Kidney (tissue), 14 donors: ENCODE results near the gene URB2. TPM values are rescaled to one million over a fixed set of nuclear protein-coding genes. Genes with fewer than 3 reads are reported as not detected.
A peak's percentile ranks its signal among the peaks of the same experiment; 100 is the strongest.

Experiments
- DNase-seq, 5 donors: peaks; one replicate each; pipeline ENCODE4 v3.0.0-alpha.2; 2013 to 2020
- FAIRE-seq: peaks from 2 replicates; lab custom pipeline; 2012; peaks lifted over from hg19 to GRCh38; lab: Jason Lieb, UNC
- H3K27ac ChIP-seq, 2 donors: one replicate each; pipeline ENCODE4 v1.7.0; 2013; ENCODE audit warnings: low read depth in 2 of 2, low read length in 2 of 2, inconsistent platforms in 1 of 2
- H3K27me3 ChIP-seq: one replicate; pipeline ENCODE4 v1.7.1; 2013; ENCODE audit warnings: low read length, inconsistent platforms; ENCODE audit not compliant: control insufficient read depth, insufficient read depth
- H3K36me3 ChIP-seq, 3 donors: one replicate each; pipeline versions ENCODE4 v1.7.0 to v1.7.1; 2013; ENCODE audit warnings: low read length in 3 of 3, control low read depth in 1 of 3, inconsistent platforms in 1 of 3; ENCODE audit not compliant: insufficient read depth in 3 of 3, control insufficient read depth in 2 of 3
- H3K4me1 ChIP-seq, 3 donors: one replicate each; pipeline versions ENCODE4 v1.7.0 to v1.7.1; 2013; ENCODE audit warnings: low read length in 3 of 3, inconsistent platforms in 1 of 3, low read depth in 1 of 3; ENCODE audit not compliant: control insufficient read depth in 2 of 3, insufficient read depth in 2 of 3
- H3K4me3 ChIP-seq, 3 donors: one replicate each; pipeline versions ENCODE4 v1.7.0 to v1.8.1; 2013; ENCODE audit warnings: low read length in 3 of 3, control low read depth in 1 of 3, inconsistent platforms in 1 of 3
- H3K9ac ChIP-seq, 3 donors: one replicate each; pipeline versions ENCODE4 v1.7.0 to v1.7.1; 2013; ENCODE audit warnings: low read length in 3 of 3, control low read depth in 1 of 3, inconsistent platforms in 1 of 3
- H3K9me3 ChIP-seq, 3 donors: one replicate each; pipeline versions ENCODE4 v1.7.0 to v1.7.1; 2013; ENCODE audit warnings: low read length in 3 of 3, control low read depth in 1 of 3, inconsistent platforms in 1 of 3; ENCODE audit not compliant: control insufficient read depth in 2 of 3, insufficient read depth in 1 of 3
- CTCF ChIP-seq: IDR thresholded peaks from 3 replicates; pipeline ENCODE4 v1.5.1; 2012; ENCODE audit warnings: mild to moderate bottlenecking, moderate library complexity, borderline replicate concordance; ENCODE audit not compliant: insufficient read depth; ENCODE audit errors: extremely low read depth
- intact Hi-C: fragments of 100-400 bp; cut with DNase I; formaldehyde crosslinking; loops from one replicate; pipeline ENCODE4 v1.11.1; 2022
- polyA plus RNA-seq: library from polyadenylated mRNA; stranded (reverse); fragments of 350-450 nt; fragmentation: Illumina TruSeq; extraction: RNeasy Lipid Tissue Mini Kit (QIAGEN cat#74804); gene quantifications from one replicate; pipeline ENCODE4 v1.2.3, GENCODE V29; 2014; ENCODE audit warnings: low read depth, low replicate concordance; ENCODE audit not compliant: insufficient read depth
- total RNA-seq: library from RNA; stranded (reverse); fragmentation: NEBNext Ultra II Directional; extraction: Animal tissue kit (Norgen Biotek cat#: 25700); gene quantifications from one replicate; pipeline ENCODE4 v1.2.1, GENCODE V29; 2021
- donor health status: control.
- donor health status: control.
- donor health status: control.
- donor health status: control.
- donor health status: control.
- donor health status: DM: yes; HTN: yes; CAD: no.
- donor health status: Normal renal cell carcinoma (clear cell type).

URB2 gene
- total and polyA plus RNA-seq, 2 donors from 2014 or later = 1.4 to 8.3 TPM

- FAIRE-seq (no peak), DNase-seq (peak; percentile 82 to 91 (median 86))
- Histone ChIP-seq H3K4me1 (no peaks in the 10 kb centered on the region), H3K4me3 (no peak overlapping the region), H3K9ac (no peak overlapping the region), H3K36me3 (no peaks in the 10 kb centered on the region), H3K9me3 (no peaks in the 10 kb centered on the region), H3K27ac (no peak overlapping the region), H3K27me3 (no peaks in the 10 kb centered on the region)
- intact Hi-C loops = no loop called here
- no peak for TF ChIP-seq CTCF
These were observed 68.1 kb downstream of the URB2 start for GRCh38 chr1:229694053-229694693.

DNA sequence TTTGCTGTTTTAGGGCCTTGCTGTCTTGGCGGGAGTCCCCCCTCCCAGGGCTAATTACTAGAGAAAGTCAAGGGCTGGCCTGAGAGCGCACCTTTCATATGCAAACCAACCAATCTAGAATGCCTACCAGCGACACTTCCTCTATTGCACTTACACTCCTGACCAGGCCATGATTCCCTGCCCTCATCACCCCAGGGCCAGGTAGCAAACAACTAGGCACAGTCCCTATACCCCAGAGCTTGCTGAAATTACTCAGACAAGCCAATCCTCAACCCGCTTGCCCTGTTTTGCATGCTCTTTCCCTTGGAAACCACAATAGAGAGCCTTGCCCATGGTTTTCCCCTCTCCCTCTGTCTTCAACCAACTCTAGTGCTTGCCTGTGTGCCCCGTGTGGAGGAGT, 70.3 kb downstream of the URB2 start:
- no peaks in the 10 kb centered on the region for H3K36me3 ChIP-seq
- H3K27ac ChIP-seq = no peak overlapping the region
- no peak for DNase-seq
- FAIRE-seq = no peak
- H3K27me3 ChIP-seq = no peaks in the 10 kb centered on the region
- no peak for TF ChIP-seq CTCF
- no peak overlapping the region for H3K9ac ChIP-seq
- intact Hi-C loops = no loop called here
- H3K4me3 ChIP-seq = no peak overlapping the region
- H3K9me3 ChIP-seq = no peaks in the 10 kb centered on the region
- H3K4me1 ChIP-seq = no peaks in the 10 kb centered on the region

DNA sequence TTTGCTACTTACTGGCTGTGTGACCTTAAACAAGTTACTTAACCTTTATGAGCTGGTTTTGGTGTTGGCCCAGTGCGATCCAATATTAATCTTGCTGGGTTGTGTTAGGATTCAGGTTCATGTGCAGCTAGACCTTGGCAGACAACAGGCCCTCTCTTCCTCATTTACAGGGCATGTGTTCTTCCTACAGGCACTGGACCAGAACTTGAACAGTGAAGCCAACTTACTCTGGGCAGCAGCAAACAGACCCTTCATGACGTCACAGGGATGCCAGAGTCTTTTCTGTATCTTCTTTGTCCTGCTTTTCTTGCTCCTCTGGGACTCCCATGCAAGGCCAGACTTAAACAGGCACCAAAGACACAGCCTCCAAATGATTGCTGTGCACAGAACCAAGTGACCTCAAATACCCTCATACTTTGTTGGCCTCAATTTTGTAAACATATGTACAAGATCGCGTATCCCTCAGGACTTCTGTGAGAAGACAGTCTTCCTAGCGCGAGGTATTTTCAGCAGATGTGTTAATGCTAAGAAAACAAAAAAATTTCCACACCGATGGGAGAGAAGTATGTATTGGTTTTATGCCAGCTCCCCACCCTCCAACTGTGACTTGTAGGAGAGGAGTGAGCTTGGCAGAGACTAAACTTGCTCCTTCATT, 73.7 kb downstream of the URB2 start:
- no peak for TF ChIP-seq CTCF
- Histone ChIP-seq H3K9ac (no peak overlapping the region), H3K27ac (no peak overlapping the region), H3K4me1 (no peaks in the 10 kb centered on the region), H3K36me3 (no peaks in the 10 kb centered on the region), H3K9me3 (no peaks in the 10 kb centered on the region), H3K4me3 (no peak overlapping the region), H3K27me3 (no peaks in the 10 kb centered on the region)
- DNase-seq = no peak
- no peak for FAIRE-seq
- intact Hi-C loops = no loop called here
